PC-3 (cell line): ENCODE results near the gene ZFPM1. TPM values are rescaled to one million over a fixed set of nuclear protein-coding genes. Genes with fewer than 3 reads are reported as not detected.

Source experiments
- ATAC-seq: fragments of 200-7000 bp; cut with Tn5 transposase; 2 replicates; pipeline ENCODE4 v1.9.1; 2020; ENCODE audit warnings: mild to moderate bottlenecking, moderate library complexity
- BruUV-seq: library from RNA; stranded (reverse); fragments of 400-500 nt; replicated peaks from 2 replicates; lab custom pipeline; 2021; lab: Mats Ljungman, UMichigan
- CTCF ChIA-PET: fragments of 300-600 bp; sonication (Branson Sonifier 250); formaldehyde crosslinking; loops from one replicate; lab custom pipeline; 2022; ENCODE audit warnings: antibody characterized with exemption; lab: Charles Lee
- POLR2A ChIA-PET: fragments of 300-600 bp; sonication (Branson Sonifier 250); formaldehyde crosslinking; loops from one replicate; lab custom pipeline; 2022; ENCODE audit warnings: antibody characterized with exemption; ENCODE audit not compliant: unreplicated experiment; lab: Charles Lee
- DNase-seq: peaks from one replicate; pipeline ENCODE4 v3.0.0-alpha.2; 2015
- H2AFZ ChIP-seq: fragments of 300-600 bp; sonication (generic); 2 replicates; pipeline ENCODE4 v1.6.0; 2016; ENCODE audit warnings: antibody characterized with exemption, low read length
- H3F3A ChIP-seq: fragments of 300-600 bp; sonication (generic); one replicate; pipeline ENCODE4 v1.6.0; 2017; ENCODE audit warnings: antibody characterized with exemption, low read length, control low read depth, mild to moderate bottlenecking; ENCODE audit not compliant: unreplicated experiment
- H3K27ac ChIP-seq: fragments of 300-600 bp; sonication (generic); 2 replicates; pipeline ENCODE4 v1.5.1; 2016; ENCODE audit warnings: mild to moderate bottlenecking, low read length
- H3K27me3 ChIP-seq: fragments of 300-600 bp; sonication (generic); 2 replicates; pipeline ENCODE4 v1.6.1; 2016; ENCODE audit warnings: low read length, mixed read lengths
- H3K36me3 ChIP-seq: fragments of 300-600 bp; sonication (generic); 2 replicates; pipeline ENCODE4 v1.6.1; 2016; ENCODE audit warnings: low read depth, mixed run types, low read length, mixed read lengths
- H3K4me1 ChIP-seq: fragments of 300-600 bp; sonication (generic); 2 replicates; pipeline ENCODE4 v1.5.1; 2016; ENCODE audit warnings: low read length; ENCODE audit not compliant: insufficient read depth
- H3K4me2 ChIP-seq: fragments of 300-600 bp; sonication (generic); 2 replicates; pipeline ENCODE4 v1.6.0; 2016; ENCODE audit warnings: low read length
- H3K4me3 ChIP-seq: fragments of 300-600 bp; sonication (generic); 2 replicates; pipeline ENCODE4 v1.5.1; 2016; ENCODE audit warnings: mild to moderate bottlenecking, low read length, mixed read lengths
- H3K79me2 ChIP-seq: fragments of 300-600 bp; sonication (generic); 2 replicates; pipeline ENCODE4 v1.6.1; 2017; ENCODE audit warnings: low read length, mixed read lengths
- H3K9ac ChIP-seq: fragments of 300-600 bp; sonication (generic); 2 replicates; pipeline ENCODE4 v1.6.0; 2016; ENCODE audit warnings: mild to moderate bottlenecking, low read length
- H3K9me2 ChIP-seq: fragments of 300-600 bp; sonication (generic); replicated peaks from 2 replicates; pipeline ENCODE4 v1.6.1; 2016; ENCODE audit warnings: mixed run types, low read length, mixed read lengths
- H3K9me3 ChIP-seq: fragments of 300-600 bp; sonication (generic); 2 replicates; pipeline ENCODE4 v1.6.1; 2016; ENCODE audit warnings: low read length, mixed read lengths
- H4K20me1 ChIP-seq: fragments of 300-600 bp; sonication (generic); 2 replicates; pipeline ENCODE4 v1.6.1; 2016; ENCODE audit warnings: low read length, mixed read lengths
- CTCF ChIP-seq: fragments of 300-600 bp; sonication (generic); conservative IDR thresholded peaks from 2 replicates; pipeline ENCODE4 v1.5.1; 2017; ENCODE audit warnings: antibody characterized with exemption, low read depth, mild to moderate bottlenecking, low read length
- EZH2 ChIP-seq: fragments of 300-600 bp; sonication (generic); IDR thresholded peaks from one replicate; pipeline ENCODE4 v1.6.1; 2017; ENCODE audit warnings: antibody characterized with exemption, mild to moderate bottlenecking, low read length; ENCODE audit not compliant: unreplicated experiment
- EZH2phosphoT487 ChIP-seq: fragments of 300-600 bp; sonication (generic); IDR thresholded peaks from 2 replicates; pipeline ENCODE4 v1.6.1; 2018; ENCODE audit warnings: mild to moderate bottlenecking, antibody characterized with exemption, low read length, borderline replicate concordance
- intact Hi-C: fragments of 100-400 bp; cut with micrococcal nuclease; formaldehyde crosslinking; loops from 2 replicates; pipeline ENCODE4 v1.9.0; 2023
- total RNA-seq: library from RNA; depleted of rRNA; stranded (reverse); fragments of >200 nt; gene quantifications from 2 replicates; pipeline ENCODE4 v1.2.3, GENCODE V29; 2014

Gene ZFPM1
- total RNA-seq, 1 experiment from 2014 or later: 4.6 TPM

GRCh38 chr16:88502776-88503280 is 49.7 kb downstream of the ZFPM1 start:
- ATAC-seq (no peak), DNase-seq (no peak)
- Histone ChIP-seq H4K20me1 (no peaks in the 10 kb centered on the region), H3F3A (no peaks in the 10 kb centered on the region), H3K9me2 (no peaks in the 10 kb centered on the region), H3K9me3 (no peaks in the 10 kb centered on the region), H3K4me1 (no peaks in the 10 kb centered on the region), H3K79me2 (no peaks in the 10 kb centered on the region), H3K9ac (no peak overlapping the region), H2AFZ (no peak overlapping the region), H3K4me3 (no peak overlapping the region), H3K36me3 (no peaks in the 10 kb centered on the region), H3K4me2 (no peak overlapping the region), H3K27ac (no peak overlapping the region), H3K27me3 (no peaks in the 10 kb centered on the region)
- ChIA-PET POLR2A (no interaction called here), CTCF (no interaction called here)
- intact Hi-C loops: no loop called here
- TF ChIP-seq EZH2phosphoT487 (no peak), CTCF (no peak), EZH2 (no peak)
- BruUV-seq: no TSS peak

GRCh38 chr16:88503374-88503770 is 50.3 kb downstream of the ZFPM1 start:
- H3K27ac ChIP-seq: no peak overlapping the region
- H3K4me3 ChIP-seq: no peak overlapping the region
- no peaks in the 10 kb centered on the region for H3K4me1 ChIP-seq
- DNase-seq: no peak
- H2AFZ ChIP-seq: no peak overlapping the region
- no peaks in the 10 kb centered on the region for H3F3A ChIP-seq
- BruUV-seq: no TSS peak
- no peak for TF ChIP-seq CTCF
- no peak for TF ChIP-seq EZH2
- no peak for TF ChIP-seq EZH2phosphoT487
- no peak for ATAC-seq
- no peaks in the 10 kb centered on the region for H3K79me2 ChIP-seq
- H3K9me3 ChIP-seq: no peaks in the 10 kb centered on the region
- H4K20me1 ChIP-seq: no peaks in the 10 kb centered on the region
- POLR2A ChIA-PET: no interaction called here
- intact Hi-C loops: no loop called here
- CTCF ChIA-PET: no interaction called here
- no peak overlapping the region for H3K4me2 ChIP-seq
- H3K9me2 ChIP-seq: no peaks in the 10 kb centered on the region
- H3K36me3 ChIP-seq: no peaks in the 10 kb centered on the region
- H3K27me3 ChIP-seq: no peaks in the 10 kb centered on the region
- H3K9ac ChIP-seq: no peak overlapping the region

- no peak overlapping the region for H3K9ac ChIP-seq
- H2AFZ ChIP-seq: no peak overlapping the region
Measured at GRCh38 chr16:88503771-88504488, 50.9 kb downstream of the ZFPM1 start.

More at GRCh38 chr16:88503771-88504488, 50.9 kb downstream of the ZFPM1 start:
- Histone ChIP-seq H3K27ac (no peak overlapping the region), H3K4me1 (no peaks in the 10 kb centered on the region), H3K27me3 (no peaks in the 10 kb centered on the region), H3K4me3 (no peak overlapping the region), H3K9me3 (no peaks in the 10 kb centered on the region), H4K20me1 (no peaks in the 10 kb centered on the region), H3K4me2 (no peak overlapping the region), H3K79me2 (no peaks in the 10 kb centered on the region), H3K36me3 (no peaks in the 10 kb centered on the region), H3F3A (no peaks in the 10 kb centered on the region), H3K9me2 (no peaks in the 10 kb centered on the region)
- CTCF ChIA-PET: no interaction called here
- no TSS peak for BruUV-seq
- POLR2A ChIA-PET: no interaction called here
- intact Hi-C loops: no loop called here
- ATAC-seq (no peak), DNase-seq (no peak)
- TF ChIP-seq EZH2 (no peak), EZH2phosphoT487 (no peak), CTCF (no peak)
